GM21786 (cell line): ENCODE data around the gene SDHC.

ENCODE experiments used
- ATAC-seq: cut with Tn5 transposase; IDR thresholded peaks from one replicate; pipeline ENCODE4 v1.9.1; 2021; ENCODE audit not compliant: unreplicated experiment

SDHC gene, protein sequence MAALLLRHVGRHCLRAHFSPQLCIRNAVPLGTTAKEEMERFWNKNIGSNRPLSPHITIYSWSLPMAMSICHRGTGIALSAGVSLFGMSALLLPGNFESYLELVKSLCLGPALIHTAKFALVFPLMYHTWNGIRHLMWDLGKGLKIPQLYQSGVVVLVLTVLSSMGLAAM

DNA sequence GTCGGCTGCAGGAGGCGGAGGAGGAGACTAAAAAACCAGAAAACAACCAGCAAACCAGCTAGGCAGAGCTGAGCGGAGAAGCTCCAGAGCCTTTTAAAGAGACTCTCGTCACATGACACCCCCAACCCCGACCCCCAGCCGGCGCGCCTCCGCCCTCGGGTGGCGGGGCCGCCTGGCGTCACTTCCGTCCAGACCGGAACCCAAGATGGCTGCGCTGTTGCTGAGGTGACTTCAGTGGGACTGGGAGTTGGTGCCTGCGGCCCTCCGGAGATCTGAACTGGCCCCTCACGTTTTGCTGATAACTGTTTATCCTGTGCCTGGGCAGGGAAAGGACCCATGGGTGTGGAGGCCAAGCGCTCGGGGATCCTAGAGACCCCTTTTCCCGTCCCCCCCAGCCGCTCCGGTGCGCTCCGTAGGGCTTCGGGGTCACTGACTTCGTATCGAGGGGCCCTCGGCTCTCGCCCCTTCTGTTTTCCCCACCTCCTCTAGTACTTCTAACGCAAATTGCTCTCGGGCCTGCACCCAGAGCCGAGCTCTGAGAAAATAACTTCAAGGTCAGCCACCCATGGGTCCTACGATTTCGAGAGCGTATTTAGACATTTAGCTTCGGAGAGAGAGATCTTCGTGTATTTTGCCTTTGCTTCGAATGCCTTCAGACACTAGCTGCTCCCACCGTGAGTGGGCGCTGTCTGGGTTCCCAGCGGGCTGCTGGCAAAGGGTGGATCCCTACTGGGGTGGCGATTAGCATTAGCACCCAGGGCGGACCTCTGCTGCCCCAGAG lies at the start of gene SDHC:
Gene SDHC, plus strand, starts transcription at position 181 of the 781 bp plus-strand sequence. Its CDS starts 25 bp downstream, at position 206.
- peak; percentile 92 for ATAC-seq

- ATAC-seq = no peak
Observed at GRCh38 chr1:161265305-161265704, 48.9 kb upstream of the SDHC start.

- no peak for ATAC-seq
Observed at GRCh38 chr1:161266202-161266601, 48.0 kb upstream of the SDHC start.

GRCh38 chr1:161266836-161267235 lies 47.3 kb upstream of the SDHC start:
- no peak for ATAC-seq

- no peak for ATAC-seq
Observed at GRCh38 chr1:161267321-161267720, 46.9 kb upstream of the SDHC start.

DNA sequence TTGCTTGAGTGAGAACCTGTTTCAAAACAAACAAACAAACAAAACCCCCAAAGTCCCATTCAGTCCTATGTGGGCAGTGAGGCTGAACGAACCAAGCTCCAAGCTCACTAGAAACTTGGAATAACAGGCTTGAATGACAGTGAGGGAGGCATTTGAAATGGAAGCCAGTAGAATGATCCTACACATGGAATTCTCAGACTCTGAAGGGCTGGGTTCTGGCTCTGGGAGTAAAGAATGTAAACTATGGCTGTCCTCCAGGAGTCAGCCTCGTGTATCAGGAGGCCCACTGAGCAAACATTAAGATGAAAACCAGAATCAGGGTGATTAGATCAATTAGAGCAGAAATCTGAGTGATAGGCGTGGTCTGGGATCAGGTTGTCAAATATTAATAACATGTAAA lies 40.8 kb upstream of the SDHC start:
- no peak for ATAC-seq

DNA sequence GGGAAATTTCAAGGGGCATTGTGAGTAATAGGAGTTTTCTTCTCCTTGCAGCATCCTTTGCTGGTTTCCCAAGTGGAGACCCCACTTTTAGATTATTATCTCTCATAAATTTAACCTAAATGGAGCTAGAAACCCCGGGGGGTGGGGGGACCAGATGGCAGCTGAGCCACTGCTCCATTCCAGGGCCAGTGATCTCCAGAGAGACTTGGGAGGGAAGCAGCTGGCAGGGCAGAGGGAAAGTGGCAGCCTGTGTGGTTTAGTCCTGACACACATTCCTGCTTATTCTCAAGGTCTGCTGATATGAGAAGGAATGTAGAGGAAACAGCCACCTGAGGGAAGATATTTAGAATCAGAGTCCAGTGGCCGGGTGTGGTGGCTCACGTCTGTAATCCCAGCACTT lies 39.3 kb upstream of the SDHC start:
- ATAC-seq = no peak

DNA sequence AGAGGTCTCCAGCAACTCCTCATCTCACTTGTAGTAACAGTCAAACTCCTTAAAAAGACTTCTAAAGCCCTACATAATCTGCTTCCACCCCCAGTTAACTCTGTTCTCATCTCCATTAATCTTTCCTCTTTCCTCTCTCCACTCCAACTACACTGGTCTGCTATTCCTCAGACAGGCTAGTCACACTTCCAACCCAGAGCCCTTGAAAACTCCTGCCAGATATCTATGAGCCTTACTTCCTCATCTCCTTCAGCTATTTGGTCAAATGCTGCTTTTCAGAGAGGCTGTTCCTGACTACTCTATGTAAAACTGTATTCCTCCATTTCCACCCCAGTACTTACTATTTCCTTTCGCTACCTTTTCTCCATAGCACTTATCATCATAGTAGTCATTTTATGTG lies 31.2 kb upstream of the SDHC start:
- ATAC-seq = no peak

- ATAC-seq = no peak
Observed at GRCh38 chr1:161285113-161285512, 29.1 kb upstream of the SDHC start.

DNA sequence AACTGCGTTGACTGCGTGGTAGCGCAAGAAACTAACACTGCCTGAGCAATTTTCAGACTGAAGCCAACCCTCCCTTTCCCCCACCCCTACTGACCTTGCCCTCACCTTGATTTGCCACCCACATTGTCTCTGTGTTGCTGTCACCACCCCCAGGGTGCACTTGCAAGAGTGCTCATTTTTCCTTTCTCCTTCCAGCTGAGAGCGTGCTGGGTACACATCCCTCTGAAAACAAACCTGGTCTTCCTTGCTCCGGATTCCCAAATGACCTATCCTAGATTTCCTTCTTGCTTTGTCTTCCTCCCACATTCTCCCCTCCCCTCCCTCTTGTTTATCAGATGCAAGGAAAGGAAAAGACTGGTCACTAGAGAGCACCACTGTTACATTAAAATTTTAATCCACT lies 28.7 kb upstream of the SDHC start:
- no peak for ATAC-seq

- ATAC-seq = no peak
Observed at GRCh38 chr1:161287482-161288054, 26.6 kb upstream of the SDHC start.

DNA sequence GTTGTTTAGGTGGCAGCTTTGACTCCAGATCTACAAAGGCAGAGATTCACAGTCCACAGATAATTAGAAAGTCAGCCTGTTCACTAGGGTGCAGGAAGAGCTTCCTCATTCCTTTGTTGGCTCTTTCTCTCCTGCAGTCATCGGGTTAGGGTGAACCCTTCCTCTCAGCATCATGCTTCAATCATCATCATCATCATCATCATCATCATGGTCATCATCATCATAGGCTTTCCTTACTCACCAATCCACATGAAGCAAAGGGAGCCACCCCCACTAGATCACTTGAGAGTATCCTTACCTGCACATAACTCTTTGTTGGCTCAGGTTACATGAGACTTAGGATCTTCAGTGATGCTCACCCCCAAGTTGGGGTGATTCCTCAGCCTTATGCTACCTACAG lies 23.4 kb upstream of the SDHC start:
- no peak for ATAC-seq

DNA sequence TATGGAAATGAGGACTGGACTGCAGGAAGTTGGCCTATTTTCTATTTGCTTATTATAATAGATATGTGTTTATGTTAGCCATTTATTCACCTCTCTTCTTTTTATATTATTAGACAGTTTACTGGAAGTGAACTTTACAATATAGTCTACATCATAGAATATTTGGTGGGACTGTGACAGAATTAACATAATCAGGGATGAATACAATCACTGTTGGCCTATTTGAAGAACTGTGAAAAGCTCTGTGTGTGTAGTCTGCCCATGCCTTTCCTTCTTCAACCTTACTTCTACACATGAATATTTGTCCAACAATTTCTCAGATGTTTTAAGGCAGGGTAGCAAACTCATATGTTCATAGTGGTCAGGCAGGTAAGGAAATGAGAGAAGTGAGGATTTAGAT lies 16.8 kb upstream of the SDHC start:
- ATAC-seq = no peak

- ATAC-seq = no peak
Observed at GRCh38 chr1:161298116-161298515, 16.1 kb upstream of the SDHC start.

GRCh38 chr1:161299347-161299746 lies 14.8 kb upstream of the SDHC start:
- no peak for ATAC-seq

GRCh38 chr1:161300478-161300877 lies 13.7 kb upstream of the SDHC start:
- no peak for ATAC-seq

- ATAC-seq = no peak
Observed at GRCh38 chr1:161304927-161305866, 9.0 kb upstream of the SDHC start.

DNA sequence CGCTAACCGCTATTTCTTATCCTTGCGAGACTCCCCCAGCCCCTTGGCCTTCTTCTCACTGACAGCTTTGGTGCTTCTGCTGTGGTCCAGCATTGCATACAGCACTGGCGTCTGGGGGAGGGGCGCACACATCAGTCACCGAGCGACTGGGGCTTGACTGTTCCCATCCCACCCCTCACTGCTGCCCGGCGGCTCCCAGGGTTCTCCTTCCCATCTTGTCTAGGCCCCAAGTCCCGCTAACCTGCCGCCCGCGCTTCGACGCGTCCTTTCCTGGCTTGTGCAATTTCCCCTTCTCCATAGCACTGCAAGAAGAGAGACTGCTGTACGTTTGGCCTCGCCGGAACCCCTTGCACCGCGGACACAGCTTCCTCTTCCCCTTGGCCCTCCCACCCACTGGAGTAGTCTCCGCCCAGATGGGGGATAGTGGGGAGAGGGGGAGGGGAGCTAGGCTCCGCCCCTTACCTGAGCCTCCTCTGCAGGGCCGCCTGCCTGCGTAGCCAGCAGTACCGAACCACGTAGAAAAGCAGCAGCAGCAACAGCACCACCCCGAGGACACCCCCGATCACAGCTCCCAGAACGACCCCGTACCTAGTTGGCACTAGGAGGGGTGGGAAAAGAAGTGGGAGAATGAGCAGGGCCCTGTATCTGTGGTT lies 8.2 kb upstream of the SDHC start:
- ATAC-seq = peak; percentile 73

DNA sequence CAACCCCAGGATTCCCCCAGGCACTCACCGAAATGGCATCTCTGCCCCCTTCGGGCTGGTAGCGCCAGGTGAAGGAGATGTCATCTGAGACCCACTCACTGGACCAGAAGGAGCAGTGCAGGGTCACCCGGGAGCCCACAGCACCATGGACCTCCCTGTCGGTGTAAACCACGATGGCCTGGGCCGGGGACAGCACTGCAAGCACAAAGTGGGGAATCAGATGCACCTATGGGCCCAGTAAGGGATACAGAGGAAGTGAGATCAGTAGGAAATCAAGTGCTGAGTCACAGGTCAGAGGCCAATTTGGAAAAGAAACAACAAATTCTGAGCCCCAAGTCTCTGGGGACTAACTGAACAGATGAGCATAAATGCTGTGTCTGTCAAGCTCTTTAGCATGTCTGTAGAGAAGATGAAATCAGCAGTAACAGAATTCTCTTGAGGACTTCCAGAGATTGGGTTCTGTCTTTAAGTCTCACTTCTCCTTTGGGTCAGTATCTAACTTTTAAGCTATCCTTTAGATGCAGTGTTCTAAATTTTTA lies 6.9 kb upstream of the SDHC start:
- peak; percentile 57 for ATAC-seq

- ATAC-seq = no peak
Observed at GRCh38 chr1:161307892-161308638, 6.1 kb upstream of the SDHC start.
